ENCODE measurements around the gene SSBP4. TPM values are rescaled to one million over a fixed set of nuclear protein-coding genes. Genes with fewer than 3 reads are reported as not detected.

SSBP4 gene
- total and polyA plus RNA-seq, 2 of the 8 experiments (the other 6 are each of a cell fraction or from before 2014, with no cell fraction given): 26.4 to 33.7 TPM

DNA sequence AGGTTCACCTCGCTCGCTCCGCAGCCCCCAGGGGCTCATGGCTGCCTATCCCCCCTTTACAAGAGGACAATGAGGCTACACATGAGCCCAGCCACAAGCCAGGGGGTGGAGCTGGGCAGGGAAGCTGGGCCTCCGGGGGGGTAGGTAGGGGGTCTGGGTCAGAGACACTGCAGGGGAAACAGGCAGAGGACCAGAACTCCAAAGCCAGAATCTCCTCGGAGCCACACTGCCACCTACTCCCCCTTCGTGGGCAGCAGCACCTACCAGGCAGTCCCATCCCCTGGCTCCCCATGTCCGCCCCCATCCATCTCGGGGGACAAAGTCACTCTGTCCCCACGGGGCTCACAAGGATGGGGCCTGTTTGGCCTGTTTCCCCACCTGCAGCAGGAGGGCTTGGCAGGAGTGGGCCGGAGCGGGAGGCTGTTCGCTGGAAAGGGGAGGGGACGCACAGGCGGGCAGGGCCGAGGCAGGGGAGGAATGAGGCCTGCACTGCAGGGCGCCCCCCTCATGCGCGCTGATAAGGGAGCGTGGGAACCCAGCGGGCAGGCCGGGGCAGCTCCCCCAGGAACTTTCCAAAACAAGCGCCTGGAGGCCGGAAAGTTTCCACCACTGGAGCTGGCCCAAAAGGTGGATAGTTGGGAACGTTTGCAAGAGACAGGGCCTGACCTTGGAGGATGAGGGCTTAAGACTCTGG, 19.3 kb downstream of the SSBP4 start:
- Histone ChIP-seq H3K23ac (ENCODE audit: insufficient read length) (no peak overlapping the region), H2AFZ (ENCODE audit: low read length) (no peak overlapping the region), H3K9me3 (ENCODE audit: insufficient read depth in 2 of 2, low read depth in 1 of 2, low read length in 1 of 2) (no peaks in the 10 kb centered on the region), H3K27me3 (replicated peaks in 1 of 4; ENCODE audit: control insufficient read depth in 3 of 4, extremely low read depth in 1 of 4, insufficient read depth in 3 of 4, low read length in 3 of 4) (no peaks in the 10 kb centered on the region), H2BK15ac (ENCODE audit: low read length) (peak overlapping the region; percentile 96; the same call in 1 of the 2 replicates), H2BK20ac (ENCODE audit: low read length) (0 out of 2 replicates have a peak overlapping the region, but pooled peaks have one; percentile 48), H4K91ac (replicated peaks; ENCODE audit: insufficient read length, low read length) (peak overlapping the region; percentile 99), H3K27ac (ENCODE audit: low read depth, low read length) (peak overlapping the region; percentile 22; the same call in 1 of the 2 replicates), H3K4me3 (ENCODE audit: extremely low read depth in 1 of 4, insufficient read depth in 2 of 4, low read depth in 3 of 4, low read length in 4 of 4) (peak overlapping the region; percentile 28 to 94 (median 64)), H2BK120ac (replicated peaks; ENCODE audit: low read depth, low read length) (peak overlapping the region; percentile 61), H3K36me3 (ENCODE audit: control insufficient read depth in 2 of 4, insufficient read depth in 4 of 4, low read length in 3 of 4) (peaks cover 2 to 13% (median 7%) of the 10 kb centered on the region in 4 experiments; a peak in 4 of 8 replicates), H3K79me1 (ENCODE audit: low read depth, low read length) (no peaks in the 10 kb centered on the region; the same call in 1 of the 2 replicates), H2BK12ac (ENCODE audit: low read depth, low read length) (peak overlapping the region; percentile 87; the same call in 1 of the 2 replicates), H3K18ac (ENCODE audit: extremely low read depth, low read length) (peak overlapping the region; percentile 72), H2BK5ac (ENCODE audit: low read depth, low read length) (peak overlapping the region; percentile 95), H3K79me2 (ENCODE audit: control insufficient read depth in 1 of 2, insufficient read depth in 2 of 2, low read length in 2 of 2) (no peaks in the 10 kb centered on the region), H3K4me2 (ENCODE audit: insufficient read depth in 1 of 2, low read depth in 2 of 2, low read length in 2 of 2) (peak overlapping the region; percentile 75 to 80), H4K5ac (ENCODE audit: insufficient read length, low read depth, low read length) (peak overlapping the region; percentile 60), H3K4me1 (replicated peaks in 1 of 4; ENCODE audit: control insufficient read depth in 3 of 4, insufficient read depth in 4 of 4, low read length in 3 of 4) (peaks cover 5 to 27% (median 19%) of the 10 kb centered on the region in 4 experiments), H4K8ac (ENCODE audit: extremely low read depth, insufficient read depth, low read length) (peak overlapping the region; percentile 88), H3K9ac (replicated peaks in 1 of 4; ENCODE audit: extremely low read depth in 1 of 4, low read depth in 3 of 4, low read length in 3 of 4) (peak overlapping the region in 1 of 4 experiments; percentile 13; a peak in 2 of 7 replicates), H3K4ac (replicated peaks; ENCODE audit: insufficient read length, low read depth, low read length) (peak overlapping the region; percentile 97), H4K20me1 (replicated peaks in 1 of 2; ENCODE audit: control insufficient read depth in 1 of 2, insufficient read depth in 2 of 2, low read length in 2 of 2) (peaks cover 0 to 23% of the 10 kb centered on the region in 2 experiments), H3K56ac (replicated peaks; ENCODE audit: insufficient read length, low read depth, low read length) (no peak overlapping the region), H3K14ac (ENCODE audit: insufficient read length) (no peak overlapping the region), H3K23me2 (ENCODE audit: low read depth, low read length) (peaks cover 16% of the 10 kb centered on the region; the same call in 1 of the 2 replicates), H2AK5ac (ENCODE audit: low read depth, low read length) (no peak overlapping the region; the same call in 1 of the 2 replicates)
- CTCF ChIA-PET (ENCODE audit: partially characterized antibody): interaction anchor here (0.9 to 2.2 kb wide), 8 partner anchors 9 to 29 kb away, joined by 3 to 7 read pairs (median 4); partner anchors contain the start of gene SSBP4
- TF ChIP-seq SAP30 (IDR thresholded peaks at IDR 0.05; ENCODE audit: insufficient read depth, insufficient replicate concordance, low read length) (no peak), ATF2 (IDR thresholded peaks at IDR 0.05; ENCODE audit: low read length) (0 out of 2 replicates have a peak, but pooled peaks have one; percentile 31)
- WGBS, 2 experiments (ENCODE audit: extremely low coverage in 1 of 2, insufficient coverage in 1 of 2, insufficient read length in 1 of 2, insufficient replicate concordance in 2 of 2, low coverage in 1 of 2, low lambda C conversion rate in 2 of 2, missing lambda C conversion rate in 1 of 2): 16% methylated on average over 24 of the region's 24 CpGs; no CpG with 5 or more reads in 1 of the 2 experiments
- DNase-seq (ENCODE audit: low read depth in 1 of 2, low spot score in 2 of 2): peak in 1 of 2 experiments; percentile 78
- POLR2A ChIA-PET (ENCODE audit: partially characterized antibody): interaction anchor here (0.6 to 3.4 kb wide), 13 partner anchors 10 to 262 kb away, joined by 3 to 19 read pairs (median 3); partner anchors contain the start of gene SSBP4
- no peak for FAIRE-seq

Measured in H1 (cell line).